DOHH2 (cell line): ENCODE data around the gene ENDOV.

Experiments
- H3F3A ChIP-seq: fragments of 200-600 bp; sonication (generic), shearing (Covaris generic); 2 replicates; pipeline ENCODE4 v1.6.0; 2016; ENCODE audit warnings: antibody characterized with exemption, mild to moderate bottlenecking; ENCODE audit not compliant: control insufficient read depth, insufficient read depth
- H3K27ac ChIP-seq: fragments of 200-600 bp; sonication (generic); 2 replicates; pipeline ENCODE4 v1.5.1; 2014; ENCODE audit warnings: low read depth, mild to moderate bottlenecking, low read length, moderate library complexity
- H3K27me3 ChIP-seq: fragments of 200-600 bp; sonication (generic); 2 replicates; pipeline ENCODE4 v1.6.1; 2014; ENCODE audit warnings: mild to moderate bottlenecking, low read length, mixed read lengths; ENCODE audit not compliant: control insufficient read depth
- H3K36me3 ChIP-seq: fragments of 200-600 bp; sonication (generic); 2 replicates; pipeline ENCODE4 v1.6.1; 2014; ENCODE audit warnings: mild to moderate bottlenecking, low read length, moderate library complexity, mixed read lengths; ENCODE audit not compliant: control insufficient read depth
- H3K4me1 ChIP-seq: fragments of 200-600 bp; sonication (generic); 2 replicates; pipeline ENCODE4 v1.6.1; 2014; ENCODE audit warnings: mild to moderate bottlenecking, low read length, mixed read lengths; ENCODE audit not compliant: control insufficient read depth
- H3K4me2 ChIP-seq: fragments of 200-600 bp; sonication (generic); 2 replicates; pipeline ENCODE4 v1.6.0; 2014; ENCODE audit warnings: mild to moderate bottlenecking, low read length, moderate library complexity
- H3K4me3 ChIP-seq: fragments of 200-600 bp; sonication (generic); 2 replicates; pipeline ENCODE4 v1.5.1; 2014; ENCODE audit warnings: mild to moderate bottlenecking, low read length, mixed read lengths
- H3K79me2 ChIP-seq: fragments of 200-600 bp; sonication (generic); 2 replicates; pipeline ENCODE4 v1.6.1; 2014; ENCODE audit warnings: mild to moderate bottlenecking, low read length, mixed read lengths; ENCODE audit not compliant: control insufficient read depth
- H3K9me2 ChIP-seq: fragments of 200-600 bp; sonication (generic); replicated peaks from 2 replicates; pipeline ENCODE4 v1.6.1; 2014; ENCODE audit warnings: mild to moderate bottlenecking, low read length, mixed read lengths; ENCODE audit not compliant: control insufficient read depth
- H3K9me3 ChIP-seq: fragments of 200-600 bp; sonication (generic); 2 replicates; pipeline ENCODE4 v1.6.1; 2014; ENCODE audit warnings: antibody characterized with exemption, low read length, mixed read lengths; ENCODE audit not compliant: control insufficient read depth, insufficient read depth
- H4K20me1 ChIP-seq: fragments of 200-600 bp; sonication (generic); 2 replicates; pipeline ENCODE4 v1.6.0; 2014; ENCODE audit warnings: low read depth, mild to moderate bottlenecking, antibody characterized with exemption, low read length, moderate library complexity; ENCODE audit not compliant: control insufficient read depth, insufficient read depth
- CTCF ChIP-seq: fragments of 200-600 bp; sonication (generic); IDR thresholded peaks from one replicate; pipeline ENCODE4 v1.5.1; 2014; ENCODE audit warnings: antibody characterized with exemption, mild to moderate bottlenecking, low read depth, low read length; ENCODE audit not compliant: poor library complexity, severe bottlenecking
- EZH2phosphoT487 ChIP-seq: fragments of 200-600 bp; sonication (generic); IDR thresholded peaks from 2 replicates; pipeline ENCODE4 v1.6.1; 2017; ENCODE audit warnings: borderline replicate concordance, mild to moderate bottlenecking, antibody characterized with exemption, low read length, moderate library complexity, mixed read lengths

ENDOV gene

GRCh38 chr17:80443916-80444643 lies 29.1 kb downstream of the ENDOV start:
- Histone ChIP-seq H3K9me2 (no peaks in the 10 kb centered on the region), H3K4me2 (no peak overlapping the region), H3K27ac (no peak overlapping the region), H3F3A (no peaks in the 10 kb centered on the region), H4K20me1 (no peaks in the 10 kb centered on the region; the same call in 1 of the 2 replicates), H3K27me3 (no peaks in the 10 kb centered on the region), H3K36me3 (no peaks in the 10 kb centered on the region), H3K4me1 (no peaks in the 10 kb centered on the region), H3K4me3 (no peak overlapping the region), H3K79me2 (no peaks in the 10 kb centered on the region), H3K9me3 (no peaks in the 10 kb centered on the region)
- no peak for TF ChIP-seq EZH2phosphoT487
- no peak for TF ChIP-seq CTCF

- Histone ChIP-seq H3K4me1 (no peaks in the 10 kb centered on the region), H3K9me3 (no peaks in the 10 kb centered on the region), H4K20me1 (no peaks in the 10 kb centered on the region; the same call in 1 of the 2 replicates), H3K4me2 (no peak overlapping the region), H3K9me2 (no peaks in the 10 kb centered on the region), H3K79me2 (no peaks in the 10 kb centered on the region), H3K36me3 (no peaks in the 10 kb centered on the region), H3K27ac (no peak overlapping the region), H3F3A (no peaks in the 10 kb centered on the region), H3K27me3 (no peaks in the 10 kb centered on the region), H3K4me3 (no peak overlapping the region)
- TF ChIP-seq CTCF: no peak
- TF ChIP-seq EZH2phosphoT487: no peak
These were observed 29.6 kb downstream of the ENDOV start for GRCh38 chr17:80444644-80444979.

GRCh38 chr17:80445007-80445725 lies 30.2 kb downstream of the ENDOV start:
- no peak overlapping the region for H3K27ac ChIP-seq
- TF ChIP-seq CTCF: no peak
- no peak for TF ChIP-seq EZH2phosphoT487
- H3K27me3 ChIP-seq: no peaks in the 10 kb centered on the region

More at GRCh38 chr17:80445007-80445725, 30.2 kb downstream of the ENDOV start:
- no peaks in the 10 kb centered on the region for H3K9me2 ChIP-seq
- H3K9me3 ChIP-seq: no peaks in the 10 kb centered on the region
- no peaks in the 10 kb centered on the region for H3F3A ChIP-seq
- no peak overlapping the region for H3K4me3 ChIP-seq
- no peaks in the 10 kb centered on the region for H3K36me3 ChIP-seq
- H4K20me1 ChIP-seq: no peaks in the 10 kb centered on the region; the same call in 1 of the 2 replicates
- no peaks in the 10 kb centered on the region for H3K4me1 ChIP-seq
- H3K79me2 ChIP-seq: no peaks in the 10 kb centered on the region
- no peak overlapping the region for H3K4me2 ChIP-seq
